Esophagus muscularis mucosa (tissue), 4 donors: ENCODE results near the gene NRF1. TPM values are rescaled to one million over a fixed set of nuclear protein-coding genes. Genes with fewer than 3 reads are reported as not detected.

Experiments used
- DNase-seq: peaks from one replicate; pipeline ENCODE4 v3.0.0-alpha.2; 2017; ENCODE audit errors: extremely low spot score
- H3K27ac ChIP-seq, 4 donors: fragments of 200-600 bp; sonication (generic); replicated peaks in 1 of 4; 1 replicate in 3 of 4; 2 replicates in 1 of 4; pipeline ENCODE4 v1.5.1; 2016 to 2019; ENCODE audit warnings: mild to moderate bottlenecking in 1 of 4
- H3K27me3 ChIP-seq, 4 donors: fragments of 200-600 bp; sonication (generic); one replicate each; pipeline versions ENCODE4 v1.5.1 to v1.6.0; 2016 to 2019
- H3K36me3 ChIP-seq, 4 donors: fragments of 200-600 bp; sonication (generic); one replicate each; pipeline ENCODE4 v1.5.1; 2016 to 2019
- H3K4me1 ChIP-seq, 4 donors: fragments of 200-600 bp; sonication (generic); one replicate each; pipeline ENCODE4 v1.5.1; 2016 to 2019
- H3K4me3 ChIP-seq, 4 donors: fragments of 200-600 bp; sonication (generic); 1 replicate in 2 of 4; 2 replicates in 2 of 4; pipeline ENCODE4 v1.5.1; 2016 to 2019; ENCODE audit warnings: mild to moderate bottlenecking in 4 of 4, moderate library complexity in 1 of 4
- H3K9me3 ChIP-seq, 4 donors: fragments of 200-600 bp; sonication (generic); 1 replicate in 3 of 4; 2 replicates in 1 of 4; pipeline ENCODE4 v1.5.1; 2016 to 2019
- CTCF ChIP-seq, 3 experiments: fragments of 200-600 bp in 2 of 3; fragments of 450-650 bp in 1 of 3; sonication (generic) in 2 of 3; IDR thresholded peaks; one replicate each; pipeline ENCODE4 v1.5.1; 2017 to 2019; ENCODE audit warnings: antibody characterized with exemption in 3 of 3, mild to moderate bottlenecking in 2 of 3, moderate library complexity in 1 of 3
- EP300 ChIP-seq: sonication (generic); formaldehyde crosslinking; IDR thresholded peaks from one replicate; pipeline ENCODE4 v1.6.1; 2017; ENCODE audit warnings: antibody characterized with exemption
- POLR2A ChIP-seq: fragments of 450-650 bp; IDR thresholded peaks from one replicate; pipeline ENCODE4 v1.6.1; 2017; ENCODE audit warnings: antibody characterized with exemption, moderate library complexity, mild to moderate bottlenecking, low read depth
- POLR2AphosphoS5 ChIP-seq, 2 donors: sonication (generic); formaldehyde crosslinking; IDR thresholded peaks; one replicate each; pipeline ENCODE4 v1.6.1; 2017; ENCODE audit warnings: antibody characterized with exemption in 2 of 2
- WGBS: methylation state at CpG from one replicate; pipeline ENCODE4 v1.1.5; 2018; 5-methylcytosine and 5-hydroxymethylcytosine counted together
- intact Hi-C: fragments of 100-400 bp; cut with DNase I; formaldehyde crosslinking; loops from one replicate; pipeline ENCODE4 v1.15.1; 2023
- total RNA-seq, 4 donors: library from RNA; depleted of rRNA; stranded (reverse); fragments of >200 nt; gene quantifications; one replicate each; pipeline versions ENCODE4 v1.1.0 to v1.2.1, GENCODE V29; 2016

The NRF1 gene
- total RNA-seq, 4 donors from 2014 or later: 8.7 to 19.1 (median 15.9) TPM

- H3K36me3 ChIP-seq: peaks cover 0 to 14% (median 10%) of the 10 kb centered on the region in 4 donors
- no peaks in the 10 kb centered on the region for H3K9me3 ChIP-seq
- no peak overlapping the region for H3K4me3 ChIP-seq
- 90% methylated on average over 2 of the region's 2 CpGs for WGBS
- no peaks in the 10 kb centered on the region for H3K27me3 ChIP-seq
- H3K4me1 ChIP-seq: peaks cover 0 to 3% (median 0%) of the 10 kb centered on the region in 4 donors
- DNase-seq: no peak
- no peak for TF ChIP-seq POLR2AphosphoS5 (IDR thresholded peaks at IDR 0.05)
- H3K27ac ChIP-seq: no peak overlapping the region
- intact Hi-C loops: no loop called here
These were observed 74.5 kb downstream of the NRF1 start for GRCh38 chr7:129686063-129686462.

GRCh38 chr7:129688503-129689222 lies 77.1 kb downstream of the NRF1 start:
- TF ChIP-seq CTCF (IDR thresholded peaks at IDR 0.05) (no peak), POLR2AphosphoS5 (IDR thresholded peaks at IDR 0.05) (no peak), EP300 (no peak), POLR2A (no peak)
- Histone ChIP-seq H3K9me3 (no peaks in the 10 kb centered on the region), H3K4me3 (no peak overlapping the region), H3K27ac (no peak overlapping the region), H3K4me1 (peaks cover 0 to 3% (median 0%) of the 10 kb centered on the region in 4 donors), H3K27me3 (no peaks in the 10 kb centered on the region), H3K36me3 (peaks cover 21 to 39% (median 31%) of the 10 kb centered on the region in 4 donors)
- no peak for DNase-seq
- WGBS: 85% methylated on average over 5 of the region's 5 CpGs
- intact Hi-C loops: no loop called here

DNA sequence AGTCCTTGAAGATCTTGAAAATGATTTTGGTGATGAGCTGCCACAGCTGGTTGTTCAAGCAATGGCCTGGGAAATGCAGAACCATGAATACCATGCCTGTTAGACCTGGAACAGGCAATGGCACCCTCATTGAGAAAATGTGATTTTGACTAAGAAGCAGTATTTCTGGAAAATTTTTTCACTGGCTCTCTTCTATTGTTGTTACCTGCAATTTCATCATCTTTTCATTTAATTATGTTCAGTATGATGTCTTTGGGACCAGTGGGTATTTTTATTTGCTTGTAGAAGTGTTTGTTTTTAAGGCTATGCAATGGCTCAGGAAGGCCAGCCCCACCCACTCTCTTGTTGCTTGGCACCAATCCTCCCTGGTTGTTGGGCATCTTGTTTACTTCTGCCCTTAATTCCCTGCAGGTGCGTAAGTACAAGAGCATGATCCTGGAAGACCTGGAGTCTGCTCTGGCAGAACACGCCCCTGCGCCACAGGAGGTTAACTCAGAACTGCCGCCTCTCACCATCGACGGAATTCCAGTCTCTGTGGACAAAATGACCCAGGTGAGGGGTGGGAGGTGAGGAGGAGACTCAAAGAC lies 78.6 kb downstream of the NRF1 start:
- DNase-seq: no peak
- Histone ChIP-seq H3K27ac (no peak overlapping the region), H3K36me3 (peaks cover 27 to 47% (median 35%) of the 10 kb centered on the region in 4 donors), H3K27me3 (no peaks in the 10 kb centered on the region), H3K4me3 (no peak overlapping the region), H3K9me3 (no peaks in the 10 kb centered on the region), H3K4me1 (no peaks in the 10 kb centered on the region)
- no peak for TF ChIP-seq POLR2A
- no peak for TF ChIP-seq EP300
- no peak for TF ChIP-seq CTCF (IDR thresholded peaks at IDR 0.05)
- no peak for TF ChIP-seq POLR2AphosphoS5 (IDR thresholded peaks at IDR 0.05)
- intact Hi-C loops: no loop called here
- 98% methylated on average over 6 of the region's 6 CpGs for WGBS

DNA sequence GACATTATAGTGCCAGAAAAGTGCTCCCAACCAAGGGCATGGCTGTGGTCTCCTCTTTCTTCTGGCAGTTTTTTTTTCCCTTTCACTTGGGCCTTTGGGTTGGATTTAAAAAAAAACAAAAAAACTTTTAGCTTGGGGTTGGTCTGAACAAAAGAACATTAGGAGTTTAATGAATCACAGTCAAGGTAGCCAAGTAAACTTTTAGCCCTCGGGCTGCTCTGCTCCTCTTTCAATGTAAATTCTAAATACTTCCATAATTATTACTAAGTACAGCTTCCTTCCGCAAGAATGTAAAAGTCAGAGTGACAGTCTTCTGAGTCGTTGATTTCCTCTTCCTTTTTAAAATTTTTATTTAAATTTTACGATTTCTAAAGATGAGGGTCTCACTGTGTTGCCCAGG lies 79.2 kb downstream of the NRF1 start:
- 93% methylated on average over 4 of the region's 4 CpGs for WGBS
- Histone ChIP-seq H3K4me3 (no peak overlapping the region), H3K36me3 (peaks cover 27 to 47% (median 35%) of the 10 kb centered on the region in 4 donors), H3K9me3 (no peaks in the 10 kb centered on the region), H3K4me1 (no peaks in the 10 kb centered on the region), H3K27ac (no peak overlapping the region), H3K27me3 (no peaks in the 10 kb centered on the region)
- no peak for TF ChIP-seq POLR2A
- TF ChIP-seq POLR2AphosphoS5 (IDR thresholded peaks at IDR 0.05): no peak
- no peak for TF ChIP-seq EP300
- TF ChIP-seq CTCF (IDR thresholded peaks at IDR 0.05): no peak
- DNase-seq: no peak
- intact Hi-C loops: no loop called here

GRCh38 chr7:129698516-129699418 lies 87.2 kb downstream of the NRF1 start:
- WGBS: 91% methylated on average over 3 of the region's 3 CpGs
- H3K27ac ChIP-seq: no peak overlapping the region
- peaks cover under 1 to 15% (median 7%) of the 10 kb centered on the region in 4 donors for H3K36me3 ChIP-seq
- H3K27me3 ChIP-seq: no peaks in the 10 kb centered on the region
- intact Hi-C loops: no loop called here
- H3K4me1 ChIP-seq: peaks cover 0 to 11% (median 0%) of the 10 kb centered on the region in 4 donors
- H3K9me3 ChIP-seq: no peaks in the 10 kb centered on the region
- TF ChIP-seq POLR2A: no peak
- no peak for TF ChIP-seq CTCF (IDR thresholded peaks at IDR 0.05)
- TF ChIP-seq EP300: no peak
- TF ChIP-seq POLR2AphosphoS5 (IDR thresholded peaks at IDR 0.05): no peak
- DNase-seq: no peak
- H3K4me3 ChIP-seq: no peak overlapping the region
